ENCODE results near the gene EMX2. TPM values are rescaled to one million over a fixed set of nuclear protein-coding genes. Genes with fewer than 3 reads are reported as not detected.
A peak's percentile ranks its signal among the peaks of the same experiment; 100 is the strongest.

Gene EMX2
- total and polyA plus RNA-seq, 2 of the 13 experiments (the other 11 are each of a cell fraction or from before 2014, with no cell fraction given), result not detected

GRCh38 chr10:117578490-117578889, 35.9 kb downstream of the EMX2 start (continued):
- no peak for TF ChIP-seq GMEB2 (CRISPR knock-in tag; IDR thresholded peaks at IDR 0.05; ENCODE audit: low read depth)

GRCh38 chr10:117578999-117579590, 36.5 kb downstream of the EMX2 start:
- H2AFZ ChIP-seq (ENCODE audit: low read length), result no peak overlapping the region
- in situ Hi-C loops (cut with HindIII; ENCODE audit: extremely low pct_ligation_motif_present, low pct_unique_long_range_greater_than_20kb), result no loop called here
- H3K9me3 ChIP-seq (ENCODE audit: low read length), result no peaks in the 10 kb centered on the region
- H3K9ac ChIP-seq (ENCODE audit: insufficient read depth, low read depth, low read length), result no peak overlapping the region
- peaks cover 0 to 14% of the 10 kb centered on the region in 2 experiments; a peak in 2 of 5 replicates for H3K27me3 ChIP-seq (ENCODE audit: control insufficient read depth in 1 of 2, insufficient read depth in 2 of 2, low read length in 2 of 2)
- H3K36me3 ChIP-seq (replicated peaks in 1 of 2; ENCODE audit: control insufficient read depth in 1 of 2, insufficient read depth in 2 of 2, low read length in 2 of 2), result no peaks in the 10 kb centered on the region
- intact Hi-C loops (cut with micrococcal nuclease; ENCODE audit: unreplicated experiment), result no loop called here
- WGBS (ENCODE audit: low lambda C conversion rate), result 4% methylated on average over 5 of the region's 5 CpGs
- no peak for TF ChIP-seq TBP (CRISPR knock-in tag; IDR thresholded peaks at IDR 0.05)
- peak; percentile 58; the same call in 1 of the 2 replicates for TF ChIP-seq CREB1 (IDR thresholded peaks at IDR 0.05)
- TF ChIP-seq CREB1 (CRISPR knock-in tag; IDR thresholded peaks at IDR 0.05), result no peak
- peak; percentile 84 for TF ChIP-seq ATF7 (IDR thresholded peaks at IDR 0.05)
- no peak for TF ChIP-seq ATF7 (CRISPR knock-in tag; IDR thresholded peaks at IDR 0.05)
- H3K4me1 ChIP-seq (ENCODE audit: insufficient read depth, low read length), result no peaks in the 10 kb centered on the region
- no peaks in the 10 kb centered on the region for H3K79me2 ChIP-seq (ENCODE audit: insufficient read depth, low read length)
- H3K4me2 ChIP-seq (ENCODE audit: low read depth, low read length), result no peak overlapping the region
- DNase-seq (ENCODE audit: low spot score) (no peak), FAIRE-seq (no peak), ATAC-seq (no peak)
- no peaks in the 10 kb centered on the region for H4K20me1 ChIP-seq (ENCODE audit: insufficient read depth, low read length)
- BruUV-seq (replicated peaks), result no TSS peak
- ChIA-PET CTCF (ENCODE audit: low intra/inter-chr PET ratio, low total read pairs) (no interaction called here), POLR2A (no interaction called here)
- no peak overlapping the region for H3K27ac ChIP-seq (ENCODE audit: extremely low read length, insufficient read depth, low read length)
- no peak overlapping the region for H3K4me3 ChIP-seq (replicated peaks in 1 of 3; ENCODE audit: insufficient read depth in 1 of 3, low read depth in 2 of 3, low read length in 3 of 3)

- Histone ChIP-seq H3K9ac (ENCODE audit: insufficient read depth, low read depth, low read length) (no peak overlapping the region), H3K27me3 (ENCODE audit: control insufficient read depth in 1 of 2, insufficient read depth in 2 of 2, low read length in 2 of 2) (peaks cover 0 to 4% of the 10 kb centered on the region in 2 experiments; a peak in 2 of 5 replicates), H3K79me2 (ENCODE audit: insufficient read depth, low read length) (no peaks in the 10 kb centered on the region), H3K4me1 (ENCODE audit: insufficient read depth, low read length) (no peaks in the 10 kb centered on the region), H3K27ac (ENCODE audit: extremely low read length, insufficient read depth, low read length) (no peak overlapping the region), H2AFZ (ENCODE audit: low read length) (no peak overlapping the region), H3K4me3 (replicated peaks in 1 of 3; ENCODE audit: insufficient read depth in 1 of 3, low read depth in 2 of 3, low read length in 3 of 3) (no peak overlapping the region), H4K20me1 (ENCODE audit: insufficient read depth, low read length) (no peaks in the 10 kb centered on the region), H3K36me3 (replicated peaks in 1 of 2; ENCODE audit: control insufficient read depth in 1 of 2, insufficient read depth in 2 of 2, low read length in 2 of 2) (no peaks in the 10 kb centered on the region), H3K9me3 (ENCODE audit: low read length) (no peaks in the 10 kb centered on the region), H3K4me2 (ENCODE audit: low read depth, low read length) (no peak overlapping the region)
- ChIA-PET CTCF (ENCODE audit: low intra/inter-chr PET ratio, low total read pairs) (no interaction called here), POLR2A (no interaction called here)
- FAIRE-seq (no peak), DNase-seq (ENCODE audit: low spot score) (no peak), ATAC-seq (no peak)
- BruUV-seq (replicated peaks), result no TSS peak
- 0% methylated on average over 2 of the region's 2 CpGs for WGBS (ENCODE audit: low lambda C conversion rate)
- intact Hi-C loops (cut with micrococcal nuclease; ENCODE audit: unreplicated experiment), result no loop called here
- in situ Hi-C loops (cut with HindIII; ENCODE audit: extremely low pct_ligation_motif_present, low pct_unique_long_range_greater_than_20kb), result no loop called here
- TF ChIP-seq SOX6 (IDR thresholded peaks at IDR 0.05) (no peak), SOX6 (CRISPR knock-in tag; IDR thresholded peaks at IDR 0.05) (no peak), HMGXB4 (CRISPR knock-in tag; IDR thresholded peaks at IDR 0.05; ENCODE audit: borderline replicate concordance in 1 of 2, low read depth in 1 of 2) (no peak), JUNB (CRISPR knock-in tag; IDR thresholded peaks at IDR 0.05; ENCODE audit: borderline replicate concordance) (no peak), ZNF567 (CRISPR knock-in tag; IDR thresholded peaks at IDR 0.05; ENCODE audit: borderline replicate concordance) (no peak), MBD4 (IDR thresholded peaks at IDR 0.05; ENCODE audit: borderline replicate concordance, low read length) (no peak), NCOR1 (IDR thresholded peaks at IDR 0.05; ENCODE audit: borderline replicate concordance, low read length) (no peak)
Measured at GRCh38 chr10:117581961-117582360, 39.4 kb downstream of the EMX2 start.
